ENCODE data around the gene CDH4. TPM values are rescaled to one million over a fixed set of nuclear protein-coding genes. Genes with fewer than 3 reads are reported as not detected.

Gene CDH4
- total and polyA plus RNA-seq, 8 donors: under 0.01 to 2.2 (median 0.11) TPM; not detected in 2

DNA sequence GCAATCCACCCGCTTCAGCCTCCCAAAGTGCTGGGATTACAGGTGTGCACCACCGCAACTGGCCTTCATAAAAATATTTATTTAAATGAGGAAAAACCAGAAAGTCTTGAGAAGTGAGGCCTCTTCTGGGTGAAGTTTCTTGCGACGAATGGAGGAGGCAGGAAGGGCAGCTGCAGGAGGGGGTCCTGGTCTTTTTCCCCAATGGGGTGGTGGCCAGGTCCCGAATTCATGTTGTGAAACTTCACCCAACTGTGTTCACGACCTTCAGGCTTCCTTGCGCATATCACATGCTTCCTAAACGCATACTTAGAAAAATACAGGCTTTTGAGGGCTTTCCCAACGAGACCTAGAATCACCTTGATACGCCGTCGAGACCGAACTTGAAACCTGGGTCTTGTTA is 145.1 kb downstream of the CDH4 start:
- Histone ChIP-seq H3K4me3 (no peak overlapping the region), H3K4me1 (no peaks in the 10 kb centered on the region), H3K36me3 (no peaks in the 10 kb centered on the region), H3K27me3 (peaks cover 0 to 17% (median 0%) of the 10 kb centered on the region in 3 donors), H3K27ac (no peak overlapping the region), H3K9me3 (peaks cover 0 to 22% (median 13%) of the 10 kb centered on the region in 4 donors)
- no peak for DNase-seq
- WGBS, 5 donors: 81 to 93% (median 90%) methylated on average over 13 of the region's 13 CpGs
- TF ChIP-seq POLR2AphosphoS5 (IDR thresholded peaks at IDR 0.05) (no peak), POLR2A (IDR thresholded peaks at IDR 0.05) (no peak), EP300 (IDR thresholded peaks at IDR 0.05) (no peak)
- TF ChIP-seq, protein P1, sequence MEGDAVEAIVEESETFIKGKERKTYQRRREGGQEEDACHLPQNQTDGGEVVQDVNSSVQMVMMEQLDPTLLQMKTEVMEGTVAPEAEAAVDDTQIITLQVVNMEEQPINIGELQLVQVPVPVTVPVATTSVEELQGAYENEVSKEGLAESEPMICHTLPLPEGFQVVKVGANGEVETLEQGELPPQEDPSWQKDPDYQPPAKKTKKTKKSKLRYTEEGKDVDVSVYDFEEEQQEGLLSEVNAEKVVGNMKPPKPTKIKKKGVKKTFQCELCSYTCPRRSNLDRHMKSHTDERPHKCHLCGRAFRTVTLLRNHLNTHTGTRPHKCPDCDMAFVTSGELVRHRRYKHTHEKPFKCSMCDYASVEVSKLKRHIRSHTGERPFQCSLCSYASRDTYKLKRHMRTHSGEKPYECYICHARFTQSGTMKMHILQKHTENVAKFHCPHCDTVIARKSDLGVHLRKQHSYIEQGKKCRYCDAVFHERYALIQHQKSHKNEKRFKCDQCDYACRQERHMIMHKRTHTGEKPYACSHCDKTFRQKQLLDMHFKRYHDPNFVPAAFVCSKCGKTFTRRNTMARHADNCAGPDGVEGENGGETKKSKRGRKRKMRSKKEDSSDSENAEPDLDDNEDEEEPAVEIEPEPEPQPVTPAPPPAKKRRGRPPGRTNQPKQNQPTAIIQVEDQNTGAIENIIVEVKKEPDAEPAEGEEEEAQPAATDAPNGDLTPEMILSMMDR (IDR thresholded peaks at IDR 0.05): no peak
- intact Hi-C loops (cut with DNase I; ENCODE audit: low total_unique reads): no loop called here

DNA sequence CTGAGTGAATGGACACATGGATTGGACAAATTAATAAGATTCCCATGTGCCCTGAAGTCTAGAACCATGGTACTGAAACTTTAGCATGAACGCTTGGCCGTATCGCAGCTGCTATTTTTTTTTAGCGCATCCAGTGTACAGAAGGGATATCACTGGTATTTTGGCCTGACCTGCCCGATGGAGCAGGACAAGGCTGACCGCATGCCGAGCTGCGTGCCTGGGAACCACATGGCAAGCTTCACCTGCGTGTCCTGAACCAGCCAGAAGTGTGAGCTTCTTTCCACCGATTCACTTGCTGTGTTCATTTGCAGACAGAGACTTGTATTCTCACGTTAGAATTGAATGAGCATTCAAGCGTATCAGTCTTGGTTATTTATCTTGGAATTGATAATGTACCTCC is 145.7 kb downstream of the CDH4 start:
- TF ChIP-seq EP300 (IDR thresholded peaks at IDR 0.05) (no peak), POLR2AphosphoS5 (IDR thresholded peaks at IDR 0.05) (no peak)
- TF ChIP-seq, protein P1 (IDR thresholded peaks at IDR 0.05): no peak
- Histone ChIP-seq H3K27me3 (peaks cover 0 to 15% (median 0%) of the 10 kb centered on the region in 3 donors), H3K36me3 (no peaks in the 10 kb centered on the region), H3K4me3 (no peak overlapping the region), H3K27ac (no peak overlapping the region), H3K9me3 (peaks cover 0 to 22% (median 13%) of the 10 kb centered on the region in 4 donors), H3K4me1 (no peaks in the 10 kb centered on the region)
- 64 to 83% (median 75%) methylated on average over 12 of the region's 12 CpGs for WGBS, 5 donors
- intact Hi-C loops (cut with DNase I; ENCODE audit: low total_unique reads): no loop called here
- no peak for DNase-seq

DNA sequence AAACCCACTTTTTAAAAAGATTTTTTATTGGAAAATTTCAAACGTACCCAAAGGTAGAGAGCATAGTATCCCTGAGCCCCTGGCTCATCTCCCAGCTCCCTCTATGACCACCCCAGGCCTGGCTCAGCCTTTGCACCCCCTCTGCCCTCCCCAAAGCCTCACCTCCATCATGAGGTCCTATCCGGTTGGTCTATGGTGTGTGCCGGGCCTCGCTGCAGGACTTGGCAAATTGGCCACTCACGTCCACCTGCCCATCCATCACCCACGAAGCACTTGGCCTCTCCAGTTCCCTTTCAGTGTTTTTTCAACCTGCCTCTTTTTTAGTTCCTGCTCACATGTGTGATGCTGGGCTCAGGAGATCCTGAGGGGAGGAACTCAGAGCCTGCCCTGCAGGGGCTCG is 147.4 kb downstream of the CDH4 start:
- H3K27ac ChIP-seq: no peak overlapping the region
- no peaks in the 10 kb centered on the region for H3K4me1 ChIP-seq
- intact Hi-C loops (cut with DNase I; ENCODE audit: low total_unique reads): no loop called here
- TF ChIP-seq POLR2AphosphoS5 (IDR thresholded peaks at IDR 0.05) (no peak), POLR2A (IDR thresholded peaks at IDR 0.05) (no peak), EP300 (IDR thresholded peaks at IDR 0.05) (no peak)
- TF ChIP-seq, protein P1 (IDR thresholded peaks at IDR 0.05): no peak
- H3K27me3 ChIP-seq: peaks cover 0 to 5% (median 0%) of the 10 kb centered on the region in 3 donors
- 74 to 89% (median 79%) methylated on average over 6 to 7 of the region's 7 CpGs for WGBS, 5 donors
- no peak for DNase-seq
- H3K4me3 ChIP-seq: no peak overlapping the region
- H3K9me3 ChIP-seq: peaks cover 0 to 35% (median 13%) of the 10 kb centered on the region in 4 donors
- no peaks in the 10 kb centered on the region for H3K36me3 ChIP-seq

DNA sequence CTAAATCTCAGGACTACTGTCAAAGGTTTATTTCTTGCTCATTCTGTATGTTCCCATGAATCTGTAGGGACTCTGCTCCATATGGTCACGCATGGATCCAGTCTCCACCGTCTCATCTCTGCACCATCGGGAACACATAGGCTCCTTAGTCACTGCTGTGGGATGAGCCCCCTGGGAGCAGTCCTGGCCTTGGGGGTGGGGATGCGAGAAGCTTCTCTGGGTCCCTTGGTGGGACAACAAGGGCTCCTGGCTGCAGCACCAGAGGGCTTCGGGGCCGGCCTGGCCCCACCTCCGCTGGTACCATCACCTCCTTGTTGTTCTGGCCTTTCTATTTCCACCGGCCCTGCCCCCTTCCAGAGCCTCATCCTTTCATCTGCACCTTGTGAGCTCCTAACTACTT is 148.4 kb downstream of the CDH4 start:
- Histone ChIP-seq H3K27me3 (peaks cover 0 to 5% (median 0%) of the 10 kb centered on the region in 3 donors), H3K4me1 (no peaks in the 10 kb centered on the region), H3K4me3 (no peak overlapping the region), H3K27ac (no peak overlapping the region), H3K9me3 (peaks cover 0 to 35% (median 13%) of the 10 kb centered on the region in 4 donors), H3K36me3 (no peaks in the 10 kb centered on the region)
- WGBS, 5 donors: 78 to 91% (median 85%) methylated on average over 5 to 8 of the region's 8 CpGs
- no peak for TF ChIP-seq EP300 (IDR thresholded peaks at IDR 0.05)
- TF ChIP-seq, protein P1 (IDR thresholded peaks at IDR 0.05): no peak
- no peak for TF ChIP-seq POLR2A (IDR thresholded peaks at IDR 0.05)
- intact Hi-C loops (cut with DNase I; ENCODE audit: low total_unique reads): no loop called here
- no peak for DNase-seq
